ENCODE results near the gene CSRNP3. TPM values are rescaled to one million over a fixed set of nuclear protein-coding genes. Genes with fewer than 3 reads are reported as not detected.

The CSRNP3 gene
- total RNA-seq, 1 experiment from 2014 or later = 1.3 TPM

DNA sequence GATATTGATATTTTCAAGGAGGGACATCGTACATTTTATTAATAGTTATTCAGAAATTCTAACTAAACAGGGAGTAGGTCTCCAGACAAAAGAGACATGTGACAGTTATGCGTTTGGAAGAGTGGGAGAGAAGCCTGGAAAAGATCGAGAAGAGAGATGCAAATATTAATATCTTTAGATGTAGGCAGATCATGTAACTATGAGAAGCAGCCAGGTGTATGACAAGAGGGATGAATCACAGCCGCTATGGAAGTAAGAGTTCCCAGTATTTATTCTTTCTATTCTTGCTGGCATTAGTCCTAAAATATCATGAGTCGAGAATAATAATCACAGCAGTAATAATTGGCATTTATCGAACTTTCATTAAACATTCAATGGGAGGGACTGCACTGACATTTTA is 140.2 kb downstream of the CSRNP3 start:
- H3K4me1 ChIP-seq = no peaks in the 10 kb centered on the region
- ChIA-PET CTCF (no interaction called here), POLR2A (no interaction called here)
- intact Hi-C loops (cut with micrococcal nuclease; ENCODE audit: unreplicated experiment) = no loop called here
- Mint-ChIP-seq H3K4me1 (ENCODE audit: low read depth, unreplicated experiment) (no peaks in the 10 kb centered on the region), H3K36me3 (ENCODE audit: insufficient read depth, unreplicated experiment) (no peaks in the 10 kb centered on the region), H3K27ac (ENCODE audit: unreplicated experiment) (no peak overlapping the region), H3K27me3 (ENCODE audit: insufficient read depth, unreplicated experiment) (no peaks in the 10 kb centered on the region), H3K4me3 (ENCODE audit: unreplicated experiment) (no peak overlapping the region), H3K9me3 (ENCODE audit: unreplicated experiment) (no peaks in the 10 kb centered on the region)
- H3K4me3 ChIP-seq (ENCODE audit: low read depth, low read length) = no peak overlapping the region
- TF ChIP-seq, protein P1, sequence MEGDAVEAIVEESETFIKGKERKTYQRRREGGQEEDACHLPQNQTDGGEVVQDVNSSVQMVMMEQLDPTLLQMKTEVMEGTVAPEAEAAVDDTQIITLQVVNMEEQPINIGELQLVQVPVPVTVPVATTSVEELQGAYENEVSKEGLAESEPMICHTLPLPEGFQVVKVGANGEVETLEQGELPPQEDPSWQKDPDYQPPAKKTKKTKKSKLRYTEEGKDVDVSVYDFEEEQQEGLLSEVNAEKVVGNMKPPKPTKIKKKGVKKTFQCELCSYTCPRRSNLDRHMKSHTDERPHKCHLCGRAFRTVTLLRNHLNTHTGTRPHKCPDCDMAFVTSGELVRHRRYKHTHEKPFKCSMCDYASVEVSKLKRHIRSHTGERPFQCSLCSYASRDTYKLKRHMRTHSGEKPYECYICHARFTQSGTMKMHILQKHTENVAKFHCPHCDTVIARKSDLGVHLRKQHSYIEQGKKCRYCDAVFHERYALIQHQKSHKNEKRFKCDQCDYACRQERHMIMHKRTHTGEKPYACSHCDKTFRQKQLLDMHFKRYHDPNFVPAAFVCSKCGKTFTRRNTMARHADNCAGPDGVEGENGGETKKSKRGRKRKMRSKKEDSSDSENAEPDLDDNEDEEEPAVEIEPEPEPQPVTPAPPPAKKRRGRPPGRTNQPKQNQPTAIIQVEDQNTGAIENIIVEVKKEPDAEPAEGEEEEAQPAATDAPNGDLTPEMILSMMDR (IDR thresholded peaks at IDR 0.05; ENCODE audit: insufficient read depth in 1 of 2, low read depth in 1 of 2, low read length in 1 of 2, severe bottlenecking in 1 of 2, unreplicated experiment in 1 of 2) = no peak
- DNase-seq = no peak
- H3K9me3 ChIP-seq = no peaks in the 10 kb centered on the region
- H3K27me3 ChIP-seq (replicated peaks; ENCODE audit: control insufficient read depth, insufficient read depth, low read length) = no peaks in the 10 kb centered on the region
- no peaks in the 10 kb centered on the region for H3K36me3 ChIP-seq (ENCODE audit: control insufficient read depth, insufficient read depth, low read length)
- BruUV-seq (replicated peaks) = no TSS peak

DNA sequence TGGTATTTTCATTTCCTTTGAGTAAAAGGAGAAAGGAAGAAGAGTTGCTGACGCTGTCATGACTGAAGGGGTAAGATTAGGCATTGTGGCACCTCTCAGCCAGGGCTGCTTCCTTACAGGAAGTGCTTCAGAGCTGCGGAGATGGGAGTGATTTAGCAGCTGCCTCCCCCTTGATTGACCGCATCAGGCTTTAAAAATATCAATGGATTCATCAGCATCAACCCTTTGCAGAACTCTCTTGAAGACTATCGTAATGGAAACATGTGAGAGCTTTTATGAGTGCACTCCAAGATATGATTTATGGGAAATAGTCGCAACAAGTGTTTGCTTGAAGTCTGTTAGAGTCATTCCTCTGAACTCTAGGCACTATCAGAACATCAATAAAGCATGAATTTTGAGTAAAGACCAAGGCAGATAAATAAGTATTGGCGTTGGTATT is 141.1 kb downstream of the CSRNP3 start:
- Histone ChIP-seq H3K27me3 (replicated peaks; ENCODE audit: control insufficient read depth, insufficient read depth, low read length) (no peaks in the 10 kb centered on the region), H3K36me3 (ENCODE audit: control insufficient read depth, insufficient read depth, low read length) (no peaks in the 10 kb centered on the region), H3K4me1 (no peaks in the 10 kb centered on the region), H3K4me3 (ENCODE audit: low read depth, low read length) (no peak overlapping the region), H3K9me3 (no peaks in the 10 kb centered on the region)
- no peaks in the 10 kb centered on the region for H3K27me3 Mint-ChIP-seq (ENCODE audit: insufficient read depth, unreplicated experiment)
- H3K36me3 Mint-ChIP-seq (ENCODE audit: insufficient read depth, unreplicated experiment) = no peaks in the 10 kb centered on the region
- CTCF ChIA-PET = no interaction called here
- intact Hi-C loops (cut with micrococcal nuclease; ENCODE audit: unreplicated experiment) = no loop called here
- TF ChIP-seq, protein P1 (IDR thresholded peaks at IDR 0.05; ENCODE audit: insufficient read depth in 1 of 2, low read depth in 1 of 2, low read length in 1 of 2, severe bottlenecking in 1 of 2, unreplicated experiment in 1 of 2) = no peak
- H3K27ac Mint-ChIP-seq (ENCODE audit: unreplicated experiment) = no peak overlapping the region
- H3K4me1 Mint-ChIP-seq (ENCODE audit: low read depth, unreplicated experiment) = no peaks in the 10 kb centered on the region
- POLR2A ChIA-PET = no interaction called here
- H3K9me3 Mint-ChIP-seq (ENCODE audit: unreplicated experiment) = no peaks in the 10 kb centered on the region
- no peak overlapping the region for H3K4me3 Mint-ChIP-seq (ENCODE audit: unreplicated experiment)
- BruUV-seq (replicated peaks) = no TSS peak
- no peak for DNase-seq

DNA sequence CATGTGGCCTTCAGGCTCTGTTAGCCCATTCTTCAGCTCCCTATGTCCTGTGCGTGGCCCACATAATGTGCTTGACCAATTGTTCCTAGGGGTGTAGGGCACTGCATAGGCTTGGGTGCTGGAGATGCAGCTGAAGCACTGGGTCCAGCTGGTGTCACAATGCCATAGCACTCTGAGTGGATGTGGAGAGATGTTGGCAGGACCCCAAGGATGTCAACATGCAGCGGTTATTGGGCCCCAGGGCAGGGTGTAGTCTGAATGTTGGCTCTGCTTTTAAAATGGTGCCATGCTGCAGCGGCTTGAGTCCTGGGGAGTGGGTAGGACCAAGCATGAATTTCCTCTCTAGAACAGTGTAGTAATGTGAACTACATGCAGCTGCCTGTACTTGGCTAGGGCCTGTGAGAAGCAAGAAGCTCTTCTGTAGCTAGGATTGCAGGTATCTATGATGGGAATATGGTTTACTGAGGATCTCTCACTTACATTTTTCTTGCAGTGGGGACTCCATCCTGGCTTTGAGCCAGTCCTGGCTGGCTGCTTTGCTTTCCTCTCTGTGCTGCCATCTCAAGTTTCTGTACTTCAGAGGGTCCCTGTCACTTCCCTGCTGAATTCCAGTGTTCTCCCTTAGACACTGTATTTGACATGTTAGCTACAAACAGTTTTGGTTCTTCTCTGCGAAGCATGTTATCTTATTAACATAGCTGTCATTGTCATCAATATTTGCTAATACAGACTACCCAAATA is 148.4 kb downstream of the CSRNP3 start:
- no peaks in the 10 kb centered on the region for H3K27me3 ChIP-seq (replicated peaks; ENCODE audit: control insufficient read depth, insufficient read depth, low read length)
- Mint-ChIP-seq H3K4me3 (ENCODE audit: unreplicated experiment) (no peak overlapping the region), H3K36me3 (ENCODE audit: insufficient read depth, unreplicated experiment) (no peaks in the 10 kb centered on the region), H3K27me3 (ENCODE audit: insufficient read depth, unreplicated experiment) (no peaks in the 10 kb centered on the region), H3K27ac (ENCODE audit: unreplicated experiment) (no peak overlapping the region), H3K4me1 (ENCODE audit: low read depth, unreplicated experiment) (peaks cover 7% of the 10 kb centered on the region), H3K9me3 (ENCODE audit: unreplicated experiment) (no peaks in the 10 kb centered on the region)
- no TSS peak for BruUV-seq (replicated peaks)
- TF ChIP-seq, protein P1 (IDR thresholded peaks at IDR 0.05; ENCODE audit: insufficient read depth in 1 of 2, low read depth in 1 of 2, low read length in 1 of 2, severe bottlenecking in 1 of 2, unreplicated experiment in 1 of 2) = no peak
- no peak for DNase-seq
- ChIA-PET POLR2A (no interaction called here), CTCF (no interaction called here)
- intact Hi-C loops (cut with micrococcal nuclease; ENCODE audit: unreplicated experiment) = no loop called here
- H3K36me3 ChIP-seq (ENCODE audit: control insufficient read depth, insufficient read depth, low read length) = no peaks in the 10 kb centered on the region
- H3K4me1 ChIP-seq = no peaks in the 10 kb centered on the region
- no peak overlapping the region for H3K4me3 ChIP-seq (ENCODE audit: low read depth, low read length)
- 0 out of 2 replicates have a peak, but pooled peaks cover 9% of the 10 kb centered on the region for H3K9me3 ChIP-seq

All from Caco-2 (cell line).